HG03066 (cell line): ENCODE measurements around the gene GAMT.
A peak's percentile ranks its signal among the peaks of the same experiment; 100 is the strongest.
"Not testable (repeated sequence)": the region's sequence is repeated elsewhere in the genome, so short reads cannot be mapped to it uniquely, and the experiment has no call there.

ENCODE experiments used
- ATAC-seq: cut with Tn5 transposase; IDR thresholded peaks from one replicate; pipeline ENCODE4 v1.9.1; 2021; ENCODE audit warnings: low read depth; ENCODE audit not compliant: unreplicated experiment

The GAMT gene

GRCh38 chr19:1420085-1420484 lies 18.7 kb upstream of the GAMT start:
- not testable (repeated sequence) for ATAC-seq

GRCh38 chr19:1418951-1419738 lies 17.8 kb upstream of the GAMT start:
- ATAC-seq, result no peak

DNA sequence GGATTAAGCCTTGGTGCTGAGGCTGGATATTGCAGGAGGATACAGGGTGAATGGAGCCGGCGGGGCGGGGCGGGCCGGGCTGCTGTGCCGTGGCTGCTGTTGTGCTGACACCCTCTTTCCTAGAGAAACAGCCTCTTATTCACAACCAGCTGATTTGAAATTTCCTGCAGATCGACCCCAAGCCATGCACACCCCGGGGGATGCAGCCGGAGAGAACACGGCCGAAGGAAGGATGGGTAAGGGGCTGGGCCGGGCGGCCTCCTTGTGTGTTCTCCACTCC lies 17.1 kb upstream of the GAMT start:
- ATAC-seq, result no peak

DNA sequence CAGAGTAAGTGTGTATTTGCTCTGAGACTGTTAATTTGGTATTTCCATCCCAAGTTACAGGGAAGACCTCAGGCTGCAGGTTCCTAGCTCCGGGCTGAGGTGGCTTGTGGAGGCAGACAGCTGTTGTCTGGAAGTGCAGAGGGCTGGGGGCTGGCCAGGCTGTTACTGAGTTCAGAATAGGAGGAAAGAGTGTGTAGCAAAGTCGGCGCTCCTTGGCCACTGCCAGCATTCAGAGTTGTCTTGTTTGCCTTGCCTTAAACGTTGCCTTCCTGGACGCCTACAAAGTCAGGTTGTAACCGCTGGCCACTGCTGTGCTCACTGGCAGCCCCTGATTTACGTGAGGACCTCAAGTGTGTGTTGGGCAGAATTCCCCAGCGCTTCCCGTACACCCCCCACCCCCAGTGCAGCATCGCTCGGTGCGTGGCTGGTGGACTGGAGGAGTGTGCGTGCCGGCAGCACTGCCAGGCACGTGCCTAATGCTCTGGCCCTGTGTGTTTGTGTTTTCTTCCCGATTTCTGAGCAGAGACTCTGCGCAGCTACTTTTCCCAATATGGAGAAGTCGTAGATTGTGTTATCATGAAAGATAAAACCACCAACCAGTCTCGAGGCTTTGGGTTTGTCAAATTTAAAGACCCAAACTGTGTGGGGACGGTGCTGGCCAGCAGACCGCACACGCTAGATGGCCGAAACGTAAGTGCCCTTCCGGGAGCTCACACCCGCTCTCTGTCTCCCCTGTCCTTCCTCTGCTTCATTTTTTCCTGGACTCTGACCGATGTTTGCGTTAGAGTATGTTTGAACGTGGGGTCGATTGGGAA lies 16.5 kb upstream of the GAMT start:
- no peak for ATAC-seq

DNA sequence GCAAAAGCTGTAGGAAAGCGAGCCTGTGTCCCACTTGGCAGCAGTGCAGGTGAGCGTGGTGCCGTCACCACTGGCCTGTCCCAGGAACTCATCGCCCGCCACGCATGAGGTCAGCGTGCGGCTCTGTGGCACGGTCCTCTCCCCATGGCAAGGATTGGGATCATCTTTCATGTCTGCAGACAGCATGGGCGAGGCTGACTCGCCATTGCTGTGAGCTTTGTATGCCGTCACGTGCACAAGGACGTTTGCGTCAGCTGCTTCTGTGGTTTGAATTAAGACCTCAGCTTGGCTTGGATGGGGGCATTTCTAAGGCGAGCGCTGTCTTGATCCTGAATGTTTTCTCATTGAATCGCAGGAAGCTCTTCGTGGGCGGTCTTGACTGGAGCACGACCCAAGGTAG lies 15.8 kb upstream of the GAMT start:
- ATAC-seq, result no peak

DNA sequence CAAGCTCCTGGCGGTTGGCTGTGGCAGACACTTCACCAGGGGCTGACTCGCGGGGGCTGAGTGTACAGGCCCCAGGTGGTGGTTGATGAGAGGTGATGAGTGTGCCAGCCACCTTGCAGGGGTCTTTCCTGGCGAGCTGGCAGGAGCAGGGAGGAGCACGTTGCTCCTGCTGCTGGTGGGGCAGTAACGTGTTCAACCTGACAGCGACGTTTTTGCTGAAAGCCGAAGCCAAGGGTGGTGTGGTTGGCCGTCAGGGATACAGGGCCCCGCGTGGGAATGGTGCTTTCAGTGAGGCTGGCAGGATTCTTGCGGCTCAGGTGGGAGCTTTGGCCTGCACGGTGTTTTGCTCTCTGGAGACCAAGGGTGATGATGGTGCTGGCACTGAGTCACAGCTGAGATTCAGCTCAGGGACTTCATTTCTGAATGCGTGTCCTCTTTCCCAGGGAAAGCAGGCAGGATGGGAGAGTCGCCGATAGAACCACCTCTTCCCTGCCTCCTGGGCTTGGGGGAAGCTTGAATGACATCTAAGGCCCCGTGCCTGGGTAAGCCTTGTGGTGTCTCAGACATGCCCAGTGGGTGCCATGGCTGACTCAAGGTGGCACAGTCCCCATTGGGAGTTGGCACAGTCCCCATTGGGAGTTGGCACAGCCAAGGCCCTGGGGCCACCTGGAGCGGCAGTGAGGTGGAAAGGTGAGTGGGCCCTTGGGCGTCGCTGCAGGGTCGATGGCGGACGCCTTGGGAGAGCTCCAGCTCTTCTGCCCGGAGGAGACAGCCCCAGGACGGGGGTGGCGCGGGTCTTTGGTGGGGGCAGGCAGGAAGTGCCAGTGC lies 14.9 kb upstream of the GAMT start:
- no peak for ATAC-seq

DNA sequence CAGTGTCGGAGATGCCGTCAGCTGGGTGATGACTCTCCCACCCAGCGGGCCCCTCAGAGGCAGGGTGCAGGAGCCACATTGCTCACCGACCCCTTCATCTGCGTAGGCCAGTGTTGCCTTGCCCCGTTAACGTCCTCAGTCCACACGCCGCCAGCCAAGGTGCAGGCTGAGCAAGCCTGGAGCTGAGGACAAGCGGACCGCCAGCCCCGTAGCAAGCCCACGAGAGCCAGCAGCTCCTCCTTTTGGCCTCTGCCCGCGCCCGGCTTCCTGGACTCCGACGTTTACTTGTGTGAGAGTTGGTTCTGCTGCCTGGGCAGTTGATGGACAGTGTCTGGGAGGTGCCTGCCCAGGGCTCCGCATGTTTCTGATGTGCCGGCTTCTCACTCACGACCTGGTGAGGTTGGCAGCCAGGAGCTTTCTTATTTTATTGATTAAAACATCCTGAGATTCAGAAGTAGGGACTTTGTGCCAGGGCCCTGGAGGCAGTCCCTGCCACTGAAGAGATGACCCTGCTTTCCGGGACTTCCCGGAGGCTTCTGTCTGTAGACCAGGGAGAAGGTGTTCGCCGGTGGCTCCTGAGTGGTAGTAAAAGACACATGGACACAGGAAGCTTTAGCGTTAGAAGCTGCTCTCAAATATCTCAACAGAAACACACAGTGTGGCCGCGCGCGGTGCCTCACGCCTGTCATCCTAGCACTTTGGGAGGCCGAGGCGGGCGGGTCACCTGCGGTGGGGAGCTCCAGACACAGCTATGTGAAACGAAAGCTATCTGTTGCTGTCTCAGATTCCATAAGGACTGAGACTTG lies 11.9 kb upstream of the GAMT start:
- ATAC-seq, result no peak

GRCh38 chr19:1412323-1412923 lies 11.1 kb upstream of the GAMT start:
- ATAC-seq, result no peak

DNA sequence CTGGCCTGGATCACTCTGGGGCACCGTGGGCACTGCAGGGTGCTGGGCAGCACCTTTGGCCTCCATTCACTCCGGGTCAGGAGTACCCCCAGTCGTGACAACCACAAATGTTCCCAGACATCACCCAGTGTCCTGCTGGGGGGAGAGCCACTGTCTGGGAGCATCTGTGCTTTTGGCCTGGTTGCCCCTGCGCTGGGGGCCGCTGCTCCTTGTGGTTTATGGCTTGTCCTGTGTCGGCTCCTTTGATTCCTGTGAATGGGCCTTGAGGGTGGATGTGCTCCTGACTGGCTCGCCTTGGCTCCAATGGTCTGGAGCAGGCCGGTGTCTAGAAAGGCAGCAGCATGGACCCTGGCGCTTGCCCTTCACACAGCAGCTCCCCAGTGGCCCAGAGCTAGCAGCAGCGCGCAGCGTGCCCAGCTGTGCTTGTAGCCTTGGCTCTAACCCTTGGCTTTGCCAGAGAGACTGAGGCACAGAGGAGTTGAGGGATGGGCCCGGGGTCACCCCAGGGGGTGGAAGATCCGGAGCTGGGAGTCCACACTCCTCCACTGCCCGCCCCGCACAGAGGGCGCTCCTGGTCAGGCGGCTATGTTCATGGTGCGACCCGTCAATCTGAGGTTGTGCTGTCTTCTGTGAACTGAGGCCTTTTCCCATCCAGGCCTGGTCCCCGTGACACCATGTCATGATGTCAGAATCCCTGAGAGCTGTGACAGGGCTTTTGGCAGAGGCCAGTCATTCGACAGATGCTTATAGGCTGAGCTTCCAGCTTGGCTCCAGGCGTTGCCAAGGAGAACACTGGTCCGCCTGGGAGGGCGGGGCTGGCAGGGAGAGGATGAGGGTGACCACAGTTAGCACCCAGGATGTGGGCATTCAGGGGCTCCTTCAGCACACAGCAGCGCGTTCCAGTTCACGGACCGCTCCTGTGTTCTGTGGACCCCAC lies 10.2 kb upstream of the GAMT start:
- ATAC-seq, result no peak

DNA sequence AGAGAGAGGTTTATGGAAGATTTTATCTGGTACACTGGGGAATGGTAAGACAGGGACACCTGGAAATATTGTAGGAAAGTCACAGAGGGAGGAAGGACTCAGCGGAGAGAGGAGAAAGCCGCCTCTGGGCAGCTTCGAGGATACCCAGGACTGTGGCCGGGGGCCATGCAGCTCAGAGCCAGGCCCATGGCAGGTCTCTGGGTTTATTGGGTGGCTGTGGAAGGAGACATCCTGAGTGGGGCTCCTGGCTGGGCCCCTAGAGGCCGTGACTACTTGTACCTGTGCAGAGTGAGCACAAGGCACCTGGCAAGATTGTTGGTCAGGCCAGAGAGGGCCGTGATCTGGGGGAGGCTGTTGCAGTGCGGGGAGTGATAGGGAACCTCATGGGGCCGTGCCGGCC lies 9.4 kb upstream of the GAMT start:
- no peak for ATAC-seq

GRCh38 chr19:1410136-1410786 lies 8.9 kb upstream of the GAMT start:
- ATAC-seq, result no peak

DNA sequence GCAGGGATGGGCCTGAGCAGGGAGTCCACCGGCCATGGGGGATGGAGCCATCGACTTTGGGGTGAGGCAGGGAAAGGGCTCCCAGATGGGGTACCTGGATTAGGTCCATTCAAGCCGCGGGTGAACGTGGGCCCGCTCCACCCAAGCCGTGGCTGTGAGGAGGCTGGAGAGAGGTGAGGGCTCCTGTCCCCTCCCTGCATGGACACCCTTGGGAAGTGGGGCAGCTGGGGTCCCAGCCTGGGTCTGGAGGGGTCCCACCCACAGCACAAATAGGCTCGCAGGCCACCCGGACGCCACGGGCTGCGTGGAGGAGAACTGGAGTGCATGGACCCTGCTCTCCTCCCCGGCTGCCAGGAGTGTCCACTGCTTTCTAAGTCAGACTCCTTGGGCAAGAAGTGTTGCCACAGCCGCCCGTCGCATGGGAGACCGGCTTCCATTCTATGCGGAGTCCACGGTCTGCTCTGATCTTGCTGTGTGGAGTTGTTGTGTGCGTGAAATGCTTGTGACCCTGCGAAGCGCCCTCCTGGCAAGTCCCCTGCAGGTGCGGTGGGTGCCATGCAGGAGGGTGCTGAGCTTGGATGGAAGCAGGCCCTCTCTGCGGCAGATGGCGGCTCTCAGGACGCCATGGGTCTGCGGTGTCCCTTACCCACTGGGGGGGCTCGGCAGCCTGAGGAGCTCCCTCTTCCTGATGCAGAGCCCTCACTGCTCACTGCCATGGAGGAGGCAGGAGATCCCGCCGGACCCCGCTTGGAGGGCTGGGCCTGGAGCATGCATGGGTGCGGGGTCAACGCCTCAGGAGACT lies 8.1 kb upstream of the GAMT start:
- no peak for ATAC-seq

GRCh38 chr19:1408300-1409203 lies 7.2 kb upstream of the GAMT start:
- no peak for ATAC-seq

GRCh38 chr19:1407528-1408299 lies 6.4 kb upstream of the GAMT start, which contains the start of gene DAZAP1:
Gene DAZAP1, plus strand, starts transcription at chr19:1407586. Its CDS starts 188 bp downstream, at chr19:1407774.
- peak; percentile 20 for ATAC-seq

DNA sequence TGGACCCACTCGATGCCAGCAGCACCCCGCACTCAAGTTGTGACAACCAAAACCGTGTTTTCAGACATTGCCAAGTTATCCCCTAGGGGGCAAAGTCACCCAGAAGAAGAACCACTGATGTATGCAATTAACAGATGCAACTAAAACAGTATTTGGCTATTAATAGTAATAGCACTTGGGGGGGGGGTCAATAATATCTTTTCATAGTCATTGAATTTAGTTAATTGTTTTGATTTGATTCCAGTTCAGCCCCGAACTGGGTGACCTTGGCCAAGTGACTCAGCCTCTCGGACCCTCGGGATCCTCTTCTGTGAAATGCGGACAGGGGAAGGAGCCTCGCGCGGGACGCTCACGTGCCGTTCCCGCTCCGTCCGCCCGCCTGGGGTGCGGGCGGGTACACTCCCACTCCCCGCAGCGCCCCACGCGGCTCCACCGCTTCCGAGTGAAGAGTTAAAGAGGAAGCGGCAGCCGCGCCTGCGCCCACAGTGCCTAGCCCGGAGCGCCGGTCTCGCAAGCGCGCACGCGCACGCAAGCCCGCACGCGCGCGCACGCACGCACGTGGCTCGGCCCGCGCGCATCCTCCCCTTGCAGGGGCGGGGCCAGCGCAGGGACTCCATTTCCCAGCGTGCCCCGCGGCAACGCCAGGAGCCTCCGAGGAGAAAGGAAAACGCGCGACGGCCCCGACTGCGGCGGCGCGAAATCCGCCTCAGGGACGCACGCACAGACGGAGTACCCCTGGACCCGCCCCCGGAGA lies 5.6 kb upstream of the GAMT start:
- ATAC-seq, result peak; percentile 76
